HepG2 (cell line): ENCODE data around the gene PLCD4. TPM values are rescaled to one million over a fixed set of nuclear protein-coding genes. Genes with fewer than 3 reads are reported as not detected.

ENCODE experiments used
- ARID5B ChIP-seq: IDR thresholded peaks from 2 replicates; pipeline ENCODE4 v1.4.0; 2020; ENCODE audit warnings: mild to moderate bottlenecking, missing genetic modification reagents
- BRF2 ChIP-seq: sonication (generic); formaldehyde crosslinking; IDR thresholded peaks from 2 replicates; pipeline ENCODE4 v1.8.1; 2022; ENCODE audit warnings: mild to moderate bottlenecking, missing genetic modification reagents
- DBP ChIP-seq: sonication (generic); formaldehyde crosslinking; IDR thresholded peaks from 2 replicates; pipeline ENCODE4 v1.4.0; 2020; ENCODE audit warnings: missing genetic modification reagents; ENCODE audit errors: not compliant biosample characterization
- ESRRA ChIP-seq: sonication (generic); formaldehyde crosslinking; IDR thresholded peaks from 2 replicates; pipeline ENCODE4 v1.5.1; 2020; ENCODE audit warnings: mild to moderate bottlenecking, low read depth, missing genetic modification reagents
- HNRNPH1 ChIP-seq: fragments of 200-400 bp; formaldehyde crosslinking; optimal IDR thresholded peaks from 2 replicates; pipeline ENCODE3; 2017; ENCODE audit warnings: mild to moderate bottlenecking, low read depth, low read length
- HOXA5 ChIP-seq: sonication (generic); formaldehyde crosslinking; IDR thresholded peaks from 2 replicates; pipeline ENCODE4 v1.4.0; 2020; ENCODE audit warnings: missing genetic modification reagents
- MEIS1 ChIP-seq: sonication (generic); formaldehyde crosslinking; IDR thresholded peaks from 2 replicates; pipeline ENCODE4 v1.9.0; 2021; ENCODE audit warnings: mild to moderate bottlenecking, missing genetic modification reagents, moderate library complexity, borderline replicate concordance
- PCBP2 ChIP-seq: fragments of 200-400 bp; formaldehyde crosslinking; optimal IDR thresholded peaks from 2 replicates; pipeline ENCODE3; 2018; ENCODE audit warnings: low read length, low read depth; ENCODE audit not compliant: poor library complexity, severe bottlenecking
- PHF21A ChIP-seq: sonication (generic); formaldehyde crosslinking; IDR thresholded peaks from 2 replicates; pipeline ENCODE4 v1.5.0; 2020; ENCODE audit warnings: mild to moderate bottlenecking, missing genetic modification reagents
- RAD21 ChIP-seq: fragments of 450-650 bp; formaldehyde crosslinking; IDR thresholded peaks from 2 replicates; pipeline ENCODE4 v1.5.0; 2020; ENCODE audit warnings: mild to moderate bottlenecking
- SALL1 ChIP-seq: sonication (generic); formaldehyde crosslinking; IDR thresholded peaks from 2 replicates; pipeline ENCODE4 v1.8.0; 2022; ENCODE audit warnings: mild to moderate bottlenecking, missing genetic modification reagents
- WIZ ChIP-seq: sonication (generic); formaldehyde crosslinking; IDR thresholded peaks from 2 replicates; pipeline ENCODE4 v1.5.1; 2020; ENCODE audit warnings: mild to moderate bottlenecking, missing genetic modification reagents
- ZEB1 ChIP-seq: IDR thresholded peaks from 2 replicates; pipeline ENCODE4 v1.6.1; 2012; ENCODE audit warnings: mild to moderate bottlenecking, low read depth, inconsistent platforms; ENCODE audit not compliant: insufficient replicate concordance
- ZKSCAN5 ChIP-seq: sonication (generic); formaldehyde crosslinking; IDR thresholded peaks from 2 replicates; pipeline ENCODE4 v1.5.1; 2020; ENCODE audit warnings: mild to moderate bottlenecking, missing genetic modification reagents
- ZNF10 ChIP-seq: sonication (generic); formaldehyde crosslinking; IDR thresholded peaks from 2 replicates; pipeline ENCODE4 v1.4.0; 2020; ENCODE audit warnings: mild to moderate bottlenecking, low read depth, missing genetic modification reagents, borderline replicate concordance
- ZSCAN25 ChIP-seq: sonication (generic); formaldehyde crosslinking; IDR thresholded peaks from 2 replicates; pipeline ENCODE4 v1.8.0; 2022; ENCODE audit warnings: mild to moderate bottlenecking, missing genetic modification reagents
- polyA plus RNA-seq, 8 experiments: library from polyadenylated mRNA; depleted of rRNA in 3 of 8; stranded (reverse) in 7 of 8; unstranded in 1 of 8; fragments of >200 nt; fragmentation: Illumina TruSeq in 4 of 8; extraction: Trizol in 4 of 8; gene quantifications; 2 replicates each; pipeline versions ENCODE4 v1.2.1 to v1.2.3, GENCODE V29; 2011 to 2016; ENCODE audit warnings: low read depth in 4 of 8, missing spikeins in 1 of 8, mixed read lengths in 1 of 8; ENCODE audit not compliant: insufficient read depth in 1 of 8
- total RNA-seq, 5 experiments: library from RNA; depleted of rRNA; stranded (reverse); fragments of >200 nt; fragmentation: Illumina TruSeq; extraction: Trizol; gene quantifications; 2 replicates each; pipeline ENCODE4 v1.2.3, GENCODE V29; 2016; ENCODE audit warnings: low read depth in 1 of 5
- TF ChIP-seq, protein P1 (sequence below): conservative IDR thresholded peaks from 2 replicates; pipeline ENCODE4 v1.6.1; 2018; ENCODE audit warnings: missing genetic modification reagents
- TF ChIP-seq, protein P2 (sequence below): sonication (generic); formaldehyde crosslinking; IDR thresholded peaks from 2 replicates; pipeline ENCODE4 v1.5.0; 2020; ENCODE audit warnings: mild to moderate bottlenecking, missing genetic modification reagents, moderate library complexity
- TF ChIP-seq, protein P3 (sequence below): sonication (generic); formaldehyde crosslinking; IDR thresholded peaks from 2 replicates; pipeline ENCODE4 v1.4.0; 2020; ENCODE audit warnings: missing genetic modification reagents, borderline replicate concordance

Gene PLCD4
- total and polyA plus RNA-seq, 2 of the 13 experiments (the other 11 are each of a cell fraction or from before 2014, with no cell fraction given), result 0.26 TPM; not detected in 1

DNA sequence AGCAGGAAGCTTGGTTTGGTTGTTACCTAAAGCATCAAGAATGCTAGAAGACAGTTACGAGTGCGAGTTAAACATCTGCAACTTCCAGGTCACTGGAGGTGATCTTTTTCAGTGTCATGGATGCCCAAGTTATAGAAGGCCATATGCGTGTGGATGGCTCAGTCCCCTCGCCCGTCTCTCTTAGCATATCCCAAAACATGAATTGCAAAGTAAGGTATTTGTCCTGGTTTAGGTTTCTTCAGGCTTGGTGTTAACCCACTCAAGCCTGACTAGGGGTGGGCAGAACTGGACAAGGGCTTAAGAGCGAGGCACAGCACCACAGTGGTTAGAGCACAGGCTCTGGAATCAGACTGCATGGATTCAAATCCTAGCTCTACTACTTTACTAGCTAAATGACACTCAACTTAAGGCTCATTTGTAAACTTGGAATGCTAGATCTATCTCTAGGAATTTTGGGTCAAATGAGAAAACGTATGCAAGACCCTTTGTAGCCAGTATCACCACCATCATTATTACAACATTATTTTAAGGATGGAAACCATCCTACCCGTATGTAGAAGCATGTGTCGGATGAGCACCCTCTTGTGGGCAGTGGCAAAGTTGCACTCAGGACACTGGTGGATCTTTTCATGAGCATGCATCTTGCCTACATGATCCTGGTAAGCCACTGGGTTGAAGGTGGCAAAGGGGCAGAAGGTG, 40.5 kb downstream of the PLCD4 start (continued):
- no peak for TF ChIP-seq ARID5B (CRISPR knock-in tag)
- TF ChIP-seq ESRRA (CRISPR knock-in tag), result no peak
- TF ChIP-seq RAD21 (CRISPR knock-in tag), result peak; percentile 77
- TF ChIP-seq MEIS1 (CRISPR knock-in tag), result no peak
- TF ChIP-seq, protein P1, sequence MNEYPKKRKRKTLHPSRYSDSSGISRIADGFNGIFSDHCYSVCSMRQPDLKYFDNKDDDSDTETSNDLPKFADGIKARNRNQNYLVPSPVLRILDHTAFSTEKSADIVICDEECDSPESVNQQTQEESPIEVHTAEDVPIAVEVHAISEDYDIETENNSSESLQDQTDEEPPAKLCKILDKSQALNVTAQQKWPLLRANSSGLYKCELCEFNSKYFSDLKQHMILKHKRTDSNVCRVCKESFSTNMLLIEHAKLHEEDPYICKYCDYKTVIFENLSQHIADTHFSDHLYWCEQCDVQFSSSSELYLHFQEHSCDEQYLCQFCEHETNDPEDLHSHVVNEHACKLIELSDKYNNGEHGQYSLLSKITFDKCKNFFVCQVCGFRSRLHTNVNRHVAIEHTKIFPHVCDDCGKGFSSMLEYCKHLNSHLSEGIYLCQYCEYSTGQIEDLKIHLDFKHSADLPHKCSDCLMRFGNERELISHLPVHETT, result no peak
- peak; percentile 22; the same call in 1 of the 2 replicates for TF ChIP-seq PHF21A
- TF ChIP-seq, protein P2, sequence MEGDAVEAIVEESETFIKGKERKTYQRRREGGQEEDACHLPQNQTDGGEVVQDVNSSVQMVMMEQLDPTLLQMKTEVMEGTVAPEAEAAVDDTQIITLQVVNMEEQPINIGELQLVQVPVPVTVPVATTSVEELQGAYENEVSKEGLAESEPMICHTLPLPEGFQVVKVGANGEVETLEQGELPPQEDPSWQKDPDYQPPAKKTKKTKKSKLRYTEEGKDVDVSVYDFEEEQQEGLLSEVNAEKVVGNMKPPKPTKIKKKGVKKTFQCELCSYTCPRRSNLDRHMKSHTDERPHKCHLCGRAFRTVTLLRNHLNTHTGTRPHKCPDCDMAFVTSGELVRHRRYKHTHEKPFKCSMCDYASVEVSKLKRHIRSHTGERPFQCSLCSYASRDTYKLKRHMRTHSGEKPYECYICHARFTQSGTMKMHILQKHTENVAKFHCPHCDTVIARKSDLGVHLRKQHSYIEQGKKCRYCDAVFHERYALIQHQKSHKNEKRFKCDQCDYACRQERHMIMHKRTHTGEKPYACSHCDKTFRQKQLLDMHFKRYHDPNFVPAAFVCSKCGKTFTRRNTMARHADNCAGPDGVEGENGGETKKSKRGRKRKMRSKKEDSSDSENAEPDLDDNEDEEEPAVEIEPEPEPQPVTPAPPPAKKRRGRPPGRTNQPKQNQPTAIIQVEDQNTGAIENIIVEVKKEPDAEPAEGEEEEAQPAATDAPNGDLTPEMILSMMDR (CRISPR knock-in tag), result peak; percentile 95
- TF ChIP-seq SALL1 (CRISPR knock-in tag), result peak; percentile 15; the same call in 1 of the 2 replicates
- TF ChIP-seq PCBP2, result no peak
- TF ChIP-seq BRF2 (CRISPR knock-in tag), result no peak
- no peak for TF ChIP-seq HNRNPH1
- TF ChIP-seq ZNF10 (CRISPR knock-in tag), result no peak
- TF ChIP-seq DBP (CRISPR knock-in tag), result no peak
- no peak for TF ChIP-seq HOXA5 (CRISPR knock-in tag)
- TF ChIP-seq, protein P3, sequence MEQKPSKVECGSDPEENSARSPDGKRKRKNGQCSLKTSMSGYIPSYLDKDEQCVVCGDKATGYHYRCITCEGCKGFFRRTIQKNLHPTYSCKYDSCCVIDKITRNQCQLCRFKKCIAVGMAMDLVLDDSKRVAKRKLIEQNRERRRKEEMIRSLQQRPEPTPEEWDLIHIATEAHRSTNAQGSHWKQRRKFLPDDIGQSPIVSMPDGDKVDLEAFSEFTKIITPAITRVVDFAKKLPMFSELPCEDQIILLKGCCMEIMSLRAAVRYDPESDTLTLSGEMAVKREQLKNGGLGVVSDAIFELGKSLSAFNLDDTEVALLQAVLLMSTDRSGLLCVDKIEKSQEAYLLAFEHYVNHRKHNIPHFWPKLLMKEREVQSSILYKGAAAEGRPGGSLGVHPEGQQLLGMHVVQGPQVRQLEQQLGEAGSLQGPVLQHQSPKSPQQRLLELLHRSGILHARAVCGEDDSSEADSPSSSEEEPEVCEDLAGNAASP (CRISPR knock-in tag), result no peak
- no peak for TF ChIP-seq ZKSCAN5 (CRISPR knock-in tag)
- no peak for TF ChIP-seq ZEB1
- TF ChIP-seq WIZ (CRISPR knock-in tag), result no peak
- TF ChIP-seq ZSCAN25 (CRISPR knock-in tag), result 0 out of 2 replicates have a peak, but pooled peaks have one; percentile 21
